ENCODE measurements around the gene CCDC47.

GRCh38 chr17:63709110-63709509 lies 64.3 kb downstream of the CCDC47 start:
- TF ChIP-seq EZH2 (IDR thresholded peaks at IDR 0.05; ENCODE audit: low read depth, unreplicated experiment), result no peak
- TF ChIP-seq CTCF (conservative IDR thresholded peaks at IDR 0.05; ENCODE audit: low read depth in 2 of 2), result no peak
- no peak for TF ChIP-seq JUNB (IDR thresholded peaks at IDR 0.05; ENCODE audit: unreplicated experiment)
- no peak for TF ChIP-seq REST (IDR thresholded peaks at IDR 0.05; ENCODE audit: unreplicated experiment)
- TF ChIP-seq ETS1 (IDR thresholded peaks at IDR 0.05), result no peak

Measured in GM23338 (cell line).